ENCODE data around the gene FBXL17.

- TF ChIP-seq CTCF (IDR thresholded peaks at IDR 0.05) (no peak), POLR2A (IDR thresholded peaks at IDR 0.05) (no peak)
Observed at GRCh38 chr5:107868650-107869409, 513.1 kb downstream of the FBXL17 start.
